ENCODE measurements around the gene MIGA2.

MIGA2 gene

DNA sequence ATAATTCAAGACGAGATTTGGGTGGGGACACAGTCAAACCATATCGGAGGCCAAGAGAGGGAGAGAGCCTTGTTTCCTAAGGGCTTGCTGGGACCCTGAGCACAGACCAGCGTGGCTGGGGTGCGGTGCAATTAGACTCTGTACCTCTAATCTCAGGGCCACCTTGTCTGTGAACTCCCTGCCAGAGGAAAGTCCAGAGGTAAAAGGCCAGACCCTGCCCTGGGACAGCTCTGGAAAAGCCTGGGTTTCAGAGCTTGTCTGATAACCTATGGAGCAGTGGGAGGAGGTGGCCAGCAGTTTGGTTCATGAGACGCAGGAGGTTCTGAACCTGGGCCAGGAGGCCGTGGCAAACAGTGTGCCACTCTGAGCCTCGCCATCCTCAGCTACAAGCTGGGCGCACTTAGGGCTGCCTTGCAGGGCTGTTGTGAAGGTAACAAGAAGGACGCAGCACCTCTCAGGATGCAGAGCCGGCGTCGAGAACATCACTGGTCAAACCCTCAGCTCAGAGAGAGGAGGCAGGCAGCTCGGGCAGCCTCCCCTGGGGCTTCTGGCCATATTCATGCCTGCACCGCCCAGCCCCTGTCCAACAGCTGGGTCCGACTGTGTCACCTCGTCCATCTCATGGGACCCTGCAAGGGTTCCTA, 39.7 kb downstream of the MIGA2 start:
- no peak for DNase-seq

DNA sequence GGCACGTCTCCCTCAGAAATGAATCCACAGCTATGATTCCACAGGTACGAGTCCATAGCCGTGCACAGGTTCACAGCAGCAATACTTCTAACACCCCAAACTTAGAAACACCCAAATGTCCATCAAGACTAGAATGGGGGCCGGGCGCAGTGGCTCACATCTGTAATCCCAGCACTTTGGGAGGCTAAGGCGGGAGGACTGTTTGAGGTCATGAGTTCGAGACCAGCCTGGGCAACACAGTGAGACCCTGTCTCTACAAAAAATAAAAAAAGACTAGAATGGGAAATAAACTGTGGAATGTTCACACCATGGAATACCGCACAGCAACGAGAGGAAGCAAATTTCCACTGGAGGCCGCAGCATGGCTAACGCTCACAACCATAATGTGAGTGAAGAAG, 40.2 kb downstream of the MIGA2 start:
- no peak for DNase-seq

DNA sequence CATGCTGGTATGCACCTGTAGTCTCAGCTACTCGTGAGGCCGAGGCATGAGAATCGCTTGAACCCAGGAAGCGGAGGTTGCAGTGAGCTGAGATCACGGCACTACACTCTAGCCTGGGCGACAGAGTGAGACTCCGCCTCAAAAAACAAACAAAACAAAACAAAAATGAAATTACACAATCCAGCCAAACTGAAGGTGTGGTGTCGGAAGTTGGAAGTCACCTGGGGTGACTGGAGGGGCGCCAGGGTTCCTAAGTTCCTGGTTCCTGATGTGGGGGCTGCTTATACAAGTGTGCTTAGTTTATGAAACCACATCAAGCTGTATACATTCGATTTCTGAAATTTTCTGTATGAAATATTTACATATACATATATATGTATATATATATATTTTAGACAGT, 40.8 kb downstream of the MIGA2 start:
- DNase-seq, result no peak

DNA sequence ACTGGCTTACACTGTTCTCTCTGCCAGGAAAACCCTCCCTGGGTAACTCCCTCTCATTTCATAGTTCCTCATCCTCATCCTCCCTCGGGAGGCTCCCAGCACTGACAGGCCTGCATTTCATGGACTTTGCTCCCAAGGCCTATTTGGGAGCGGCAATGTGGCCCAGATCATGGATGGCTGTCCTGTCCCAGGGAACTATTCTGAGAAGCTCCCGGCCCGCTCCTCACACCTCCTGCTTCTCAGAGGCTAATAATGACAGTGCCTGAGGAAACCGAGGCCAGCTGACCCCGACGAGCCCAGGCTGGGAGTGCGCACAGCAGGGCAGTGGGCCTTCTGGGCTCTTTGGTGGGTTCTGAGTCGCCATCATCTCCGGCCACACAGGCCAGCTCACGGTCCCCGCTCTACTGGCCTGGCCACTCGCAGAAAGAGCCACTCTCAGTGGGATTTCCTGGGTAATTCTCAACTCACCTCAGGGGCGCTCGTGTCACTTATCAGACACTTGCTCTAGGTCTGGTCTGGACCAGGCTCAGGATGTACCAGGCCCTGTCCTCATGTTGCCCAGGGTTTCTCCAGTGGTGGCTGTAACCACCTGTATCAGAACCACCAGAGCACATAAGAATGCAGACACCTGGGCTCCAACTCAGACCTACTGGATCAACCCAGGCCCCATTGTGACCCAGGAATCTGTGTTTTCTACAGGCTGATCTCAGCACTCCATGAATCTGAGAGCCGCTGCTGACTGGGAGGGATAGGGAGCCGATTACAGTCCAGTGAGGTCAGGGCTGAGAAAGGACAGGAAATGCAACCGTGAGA, 42.5 kb downstream of the MIGA2 start:
- no peak for DNase-seq

DNA sequence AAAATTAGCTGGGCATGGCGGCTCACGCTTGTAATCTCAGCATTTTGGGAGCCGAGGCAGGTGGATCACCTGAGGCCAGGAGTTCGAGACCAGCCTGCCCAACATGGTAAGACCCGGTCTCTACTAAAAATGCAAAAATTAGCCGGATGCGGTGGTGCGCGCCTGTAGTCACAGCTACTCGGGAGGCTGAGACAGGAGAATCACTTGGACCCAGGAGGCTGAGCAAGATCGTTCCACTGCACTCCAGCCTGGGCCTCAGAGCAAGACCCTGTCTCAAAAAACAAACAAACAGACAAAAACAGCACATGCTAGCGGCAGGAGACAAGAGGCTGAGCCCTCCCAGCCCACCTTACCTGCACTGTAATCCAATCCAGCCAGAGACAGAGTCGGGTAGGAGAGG, 43.4 kb downstream of the MIGA2 start:
- DNase-seq, result no peak

DNA sequence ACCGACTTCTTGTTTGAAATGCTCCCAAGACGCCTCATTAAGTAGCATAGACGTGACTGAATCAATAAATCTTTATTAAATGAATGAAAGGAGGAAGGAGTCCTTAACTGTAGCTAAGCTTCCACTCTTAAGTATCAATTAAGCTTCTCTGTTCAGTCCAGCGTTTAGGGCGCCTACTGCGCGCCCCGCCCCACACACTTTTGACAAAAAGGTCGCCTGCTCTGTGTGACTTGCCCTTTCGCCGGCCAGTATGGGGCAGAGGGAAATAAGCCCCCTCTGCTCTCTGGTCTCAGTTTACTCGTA, 43.8 kb downstream of the MIGA2 start:
- DNase-seq, result no peak

DNA sequence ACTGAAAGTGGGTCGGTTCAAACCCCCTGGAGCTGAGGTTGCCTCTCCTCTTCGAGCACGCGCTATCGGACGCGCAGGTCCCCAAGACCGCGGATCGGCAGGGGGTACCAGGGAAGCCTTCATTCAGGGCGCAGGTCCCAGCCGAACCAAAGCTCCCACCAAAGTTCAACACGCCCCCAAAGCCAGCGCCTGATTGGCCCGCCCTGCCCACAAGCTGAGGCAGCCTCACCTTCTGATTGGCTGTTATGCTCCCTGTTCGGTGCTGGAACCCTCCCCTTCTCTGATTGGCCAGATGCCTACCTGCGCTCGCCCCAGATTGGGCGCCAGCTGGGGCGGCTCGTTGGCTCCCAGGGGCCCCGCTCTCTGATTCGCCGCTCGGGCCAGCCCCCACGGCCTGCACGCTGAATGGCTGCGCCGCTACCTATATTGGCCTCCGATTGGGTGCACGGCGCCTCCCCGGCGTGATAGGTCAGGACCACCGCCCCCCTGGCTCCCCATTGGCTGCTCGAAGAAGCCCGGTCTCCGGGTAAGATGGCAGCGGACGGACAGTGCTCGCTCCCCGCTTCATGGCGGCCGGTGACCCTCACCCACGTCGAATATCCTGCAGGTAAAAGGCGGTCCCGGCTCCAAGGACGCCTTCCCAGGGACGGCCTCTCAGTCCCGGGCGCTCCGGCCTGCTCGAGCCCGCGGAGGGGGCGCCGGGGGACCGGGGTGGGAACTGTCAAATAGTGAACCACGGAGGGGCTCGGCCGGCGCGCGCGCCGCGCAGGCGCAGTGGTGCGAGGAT, 44.4 kb downstream of the MIGA2 start, which contains the start of gene DOLPP1:
Gene DOLPP1, plus strand, starts transcription at position 511 of the 787 bp plus-strand sequence. Its CDS starts 21 bp downstream, at position 532.
- DNase-seq, result peak; percentile 96 to 98 (median 97)

DNA sequence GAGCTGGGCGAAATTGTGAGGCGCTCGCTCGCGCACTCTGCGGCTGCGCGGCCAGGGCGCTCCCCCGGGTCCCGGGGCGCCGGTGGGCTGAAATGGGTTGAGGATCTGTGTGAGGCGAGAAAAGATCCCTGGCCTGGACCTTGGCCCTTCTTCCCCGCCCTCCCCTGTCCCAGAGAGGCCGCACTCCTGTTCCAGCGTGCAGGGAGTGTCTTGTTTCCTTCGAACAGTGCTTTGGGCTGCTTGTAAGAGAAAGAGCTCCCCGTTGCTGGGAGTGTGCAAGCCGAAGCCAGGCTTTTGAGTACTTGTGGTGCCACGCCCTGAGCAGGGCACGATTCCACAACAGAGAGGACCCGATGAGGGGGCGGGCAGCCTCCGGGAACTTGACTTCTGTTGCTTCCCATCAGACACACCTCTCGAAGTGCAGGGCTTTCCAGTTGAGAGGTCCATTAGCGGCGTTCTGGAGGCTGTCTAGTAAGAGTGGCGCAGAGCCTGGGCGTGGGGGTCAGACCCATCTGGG, 45.0 kb downstream of the MIGA2 start:
- no peak for DNase-seq

DNA sequence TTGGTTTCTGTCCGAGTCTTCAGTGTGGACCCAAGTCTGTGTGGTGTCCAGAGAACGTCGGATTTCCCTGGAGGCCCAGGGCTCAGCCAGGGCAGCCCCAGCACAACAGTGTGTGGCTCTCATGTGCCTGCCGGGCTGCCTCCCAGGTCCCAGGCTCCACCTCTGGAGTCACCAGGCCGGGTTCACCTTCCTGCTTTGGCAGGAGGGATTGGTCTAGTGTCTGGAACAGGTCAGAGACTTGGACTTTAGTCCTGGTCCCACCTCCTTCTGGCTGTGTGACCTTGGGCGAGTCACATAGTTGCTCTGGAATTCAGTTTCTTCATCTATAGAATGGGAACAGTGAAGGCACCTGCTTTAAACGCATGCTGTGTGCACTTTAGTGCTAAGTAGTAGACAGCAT, 47.7 kb downstream of the MIGA2 start:
- DNase-seq, result no peak

DNA sequence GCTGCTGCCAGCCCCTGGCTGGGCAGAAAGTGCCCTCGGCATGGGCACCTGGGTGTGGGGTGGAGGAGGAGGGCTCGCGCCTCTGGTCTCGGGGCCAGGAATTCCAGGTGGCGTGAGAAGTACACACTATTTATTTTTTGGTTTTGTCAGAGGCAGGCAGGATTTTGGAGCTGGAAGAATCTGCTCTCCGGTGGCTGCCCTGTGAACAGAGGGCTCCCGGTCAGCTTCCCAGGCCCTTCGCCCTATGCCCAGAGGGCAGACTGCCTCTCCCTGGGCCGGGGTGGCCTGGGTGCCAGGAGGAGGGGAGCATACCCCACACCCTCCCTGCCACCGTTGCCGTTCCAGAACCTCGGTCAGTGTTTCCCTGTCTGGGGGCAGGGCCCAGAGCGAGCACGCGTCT, 52.8 kb downstream of the MIGA2 start:
- DNase-seq, result no peak

DNA sequence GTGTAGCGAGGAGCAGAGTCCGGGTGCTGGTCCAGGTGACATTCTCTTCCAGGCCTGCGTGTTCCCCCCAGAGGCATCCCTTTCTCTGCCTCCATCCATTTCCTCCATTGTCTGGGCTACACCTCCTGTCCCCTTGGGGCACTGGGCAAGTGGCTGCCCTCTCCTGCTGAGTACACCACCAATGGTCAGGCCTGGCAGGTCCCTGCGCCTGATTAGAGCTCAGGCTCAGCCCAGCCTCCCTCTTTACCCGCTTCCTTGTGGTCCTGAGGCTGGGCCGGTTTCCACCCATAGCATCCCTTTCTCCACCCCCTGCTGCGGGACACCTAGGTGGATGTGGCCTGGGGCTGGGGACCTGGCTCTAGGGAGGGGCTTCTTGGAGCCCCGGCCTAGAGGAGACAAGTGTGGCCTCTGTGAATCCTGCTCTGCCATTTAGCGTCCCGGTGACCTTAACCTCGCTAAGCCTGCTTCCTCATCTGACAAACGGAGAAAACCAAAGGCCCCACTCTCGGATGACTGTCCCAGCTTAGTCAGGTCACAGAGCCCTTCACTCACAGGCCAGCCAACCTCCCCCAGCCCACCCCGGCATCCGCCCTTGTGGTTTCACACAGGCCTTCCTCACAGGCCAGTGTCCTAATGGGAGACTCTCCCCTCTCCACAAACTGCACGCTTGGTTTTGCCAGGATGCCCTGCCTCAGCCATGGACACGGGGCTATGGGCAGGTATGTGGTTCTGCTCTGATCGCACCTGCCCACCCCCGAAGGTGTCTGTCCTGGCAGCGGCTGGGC, 57.4 kb downstream of the MIGA2 start:
- no peak for DNase-seq

DNA sequence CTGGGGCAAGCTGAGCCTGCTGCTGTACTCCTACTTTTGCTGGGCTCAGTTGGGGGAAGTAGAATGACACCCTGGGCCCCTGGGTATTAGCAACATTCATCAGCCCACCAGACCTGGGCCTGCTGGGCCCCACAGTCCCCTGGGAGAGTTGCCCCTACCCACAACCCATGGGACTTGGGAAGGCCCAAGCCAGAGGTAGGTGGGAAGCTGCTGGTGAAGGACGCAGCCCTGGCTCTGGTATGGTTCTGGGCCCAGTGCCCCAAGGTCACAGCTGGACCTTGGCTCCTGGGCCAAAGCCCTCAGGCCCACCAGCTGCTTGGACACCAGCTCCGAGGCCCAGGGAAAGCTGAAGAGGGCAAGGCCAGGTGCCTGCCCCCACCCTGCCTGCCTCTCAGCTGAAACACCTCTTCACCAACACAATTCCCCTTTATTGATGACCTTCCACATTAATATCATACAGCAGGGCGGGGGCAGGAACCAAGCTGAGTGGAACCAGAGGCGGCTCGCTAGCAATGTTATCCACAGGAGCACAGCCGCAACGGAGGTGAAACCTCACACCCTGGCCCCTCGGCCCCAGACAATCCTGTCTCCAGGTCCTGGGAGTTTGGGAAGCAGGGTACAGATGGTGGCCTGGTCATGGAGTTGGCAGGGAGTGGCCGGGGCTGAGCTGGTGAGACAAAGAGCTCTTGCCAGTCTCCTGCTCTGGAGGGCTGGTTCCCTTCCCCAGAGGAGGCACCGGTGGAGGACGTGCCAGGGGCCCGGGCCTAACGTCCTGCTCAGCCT, 58.2 kb downstream of the MIGA2 start:
- DNase-seq, result no peak

DNA sequence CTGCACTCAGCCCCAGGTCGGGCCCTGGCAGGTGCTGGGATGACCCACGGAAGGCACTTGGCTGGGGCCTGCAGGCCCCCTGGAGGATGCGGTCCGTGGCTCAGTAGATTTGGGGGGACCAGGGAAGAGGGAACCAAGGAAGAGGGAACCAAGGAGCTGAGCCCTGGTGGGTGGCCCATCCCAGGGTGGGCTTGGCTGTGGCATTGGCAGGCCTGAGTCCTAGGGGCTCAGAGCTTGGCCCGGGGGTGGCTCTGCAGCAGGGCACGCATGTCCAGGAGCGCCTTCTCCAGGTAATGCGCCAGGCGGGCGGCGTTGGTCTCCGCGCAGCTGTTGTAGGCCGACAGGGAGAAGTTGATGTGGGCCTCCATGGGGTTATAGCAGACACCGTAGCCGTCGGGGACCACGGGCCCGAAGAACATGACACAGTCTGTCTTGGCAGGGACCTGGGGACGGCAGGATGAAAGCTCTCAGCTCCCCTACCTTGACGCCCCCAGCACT, 58.8 kb downstream of the MIGA2 start:
- no peak for DNase-seq

DNA sequence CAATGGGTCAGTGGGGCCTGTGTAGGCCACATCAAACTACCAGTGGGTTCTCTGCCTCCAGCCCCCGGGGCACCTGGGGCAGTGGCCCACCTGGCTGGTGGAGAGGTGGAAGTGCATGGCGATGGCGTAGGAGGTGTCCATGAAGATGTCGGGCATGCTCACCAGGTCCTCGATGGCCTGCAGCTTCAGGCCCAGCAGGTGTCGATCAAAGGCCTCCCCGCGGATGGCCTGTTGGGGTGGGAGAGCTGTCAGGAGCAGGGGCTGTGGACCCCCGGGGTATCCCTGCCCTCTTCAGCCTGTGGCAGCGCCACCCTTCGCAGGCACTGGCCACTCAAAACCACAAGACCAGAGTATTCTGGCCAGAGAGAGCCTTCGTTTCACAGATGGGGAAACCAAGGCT, 59.5 kb downstream of the MIGA2 start:
- no peak for DNase-seq

DNA sequence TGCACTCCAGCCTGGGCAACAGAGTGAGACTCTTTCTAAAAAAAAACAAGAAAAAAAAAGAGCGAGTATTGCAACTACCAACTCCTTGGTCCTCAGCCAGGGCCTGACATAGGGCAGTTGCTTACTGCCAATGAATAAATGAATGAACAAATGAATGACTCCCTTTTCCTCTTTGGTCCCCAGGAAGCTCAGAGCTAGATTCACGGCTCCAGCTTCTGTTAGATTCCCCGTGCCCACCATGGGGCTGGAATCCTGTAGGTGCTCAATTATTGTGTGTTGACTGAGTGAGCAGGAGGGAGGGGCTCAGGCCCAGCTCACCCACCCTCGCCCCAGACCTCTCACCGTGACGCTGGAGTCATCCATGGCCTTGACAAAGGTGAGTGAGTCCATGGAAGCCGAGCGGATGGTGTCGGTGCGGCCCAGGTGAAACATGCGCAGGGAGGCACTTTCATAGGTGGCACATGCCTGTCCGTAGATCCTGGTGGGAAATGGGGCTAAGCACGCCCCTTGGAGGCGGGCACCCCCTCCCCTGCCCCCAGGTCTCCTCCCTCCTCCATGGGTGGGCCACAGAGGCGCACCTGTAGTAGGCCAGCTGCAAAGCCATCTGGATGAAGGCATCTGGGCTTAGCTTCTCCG, 61.4 kb downstream of the MIGA2 start:
- no peak for DNase-seq

DNA sequence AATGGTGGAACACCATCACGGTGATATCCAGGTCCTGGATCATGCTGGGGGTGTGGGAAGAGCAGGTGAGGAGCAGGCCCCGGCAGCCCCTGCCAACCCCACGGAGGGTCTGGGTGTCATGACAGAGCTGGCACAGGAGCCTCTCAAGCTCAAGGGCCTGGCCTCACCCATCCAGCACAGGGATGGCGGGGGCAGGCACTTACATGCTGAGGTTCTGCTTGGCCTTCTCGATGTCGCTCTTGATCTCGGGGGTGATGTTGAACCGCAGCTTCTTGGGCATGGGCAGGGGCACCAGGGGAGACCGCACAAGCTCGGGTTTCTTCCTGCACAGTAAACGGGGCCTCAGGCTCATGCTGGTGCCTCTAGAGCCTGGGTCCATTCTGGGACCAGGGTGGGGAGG, 61.9 kb downstream of the MIGA2 start:
- no peak for DNase-seq

DNA sequence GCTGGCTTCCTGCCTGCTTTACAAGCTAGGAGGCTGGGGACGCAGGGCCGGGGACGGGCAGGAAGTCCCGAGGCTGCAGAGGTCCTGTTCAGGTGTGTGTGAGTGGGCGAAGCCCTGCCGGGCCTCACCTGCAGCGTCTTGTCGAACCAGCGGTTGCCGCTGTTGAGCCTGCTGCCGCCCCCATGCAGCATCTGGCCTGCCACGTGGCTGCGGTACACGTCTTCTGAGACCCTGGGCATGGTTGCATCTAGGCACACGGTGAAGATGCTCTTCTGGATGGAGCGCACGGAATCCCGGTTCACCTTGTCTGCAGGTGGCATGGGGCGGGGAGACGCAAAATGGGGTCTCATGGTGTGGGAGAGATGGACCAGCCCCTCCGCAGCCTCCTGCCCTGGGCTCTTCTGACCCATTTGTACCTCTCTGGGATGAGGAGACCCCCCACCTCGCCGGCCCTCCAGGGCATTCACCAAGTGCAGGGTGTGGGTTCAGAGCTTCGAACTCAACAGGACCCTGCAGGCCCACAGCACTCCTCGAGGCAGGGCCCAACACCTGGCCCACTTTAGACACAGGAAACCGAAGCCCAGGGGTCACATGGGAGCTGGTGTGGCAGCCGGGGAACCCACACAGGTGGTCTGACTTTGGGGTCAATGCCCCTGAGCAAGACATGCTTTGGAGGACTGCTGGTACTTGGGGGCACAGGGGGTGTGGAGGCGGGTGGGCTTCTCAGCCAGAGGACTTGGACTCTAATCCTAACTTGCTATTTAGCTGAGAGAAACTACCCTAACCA, 64.2 kb downstream of the MIGA2 start:
- no peak for DNase-seq

DNA sequence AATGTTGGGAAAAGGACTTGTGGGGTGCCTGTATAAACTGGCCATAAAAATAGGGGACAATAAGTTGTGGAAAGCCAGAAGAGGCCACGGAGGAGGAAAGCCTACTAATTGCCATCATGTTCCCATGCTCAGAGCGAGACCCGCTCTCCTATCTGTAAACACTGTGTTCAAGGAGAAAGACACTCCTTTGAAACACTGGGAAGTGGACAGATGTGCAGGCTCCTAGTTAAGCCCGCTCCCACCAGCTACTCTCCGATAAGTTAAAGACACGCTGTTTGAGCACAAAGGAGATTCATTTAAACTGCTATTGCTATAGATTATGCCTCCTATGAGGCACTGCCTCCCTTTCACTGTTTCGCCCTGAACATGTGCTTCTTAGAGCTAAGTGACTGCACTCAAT, 64.9 kb downstream of the MIGA2 start:
- no peak for DNase-seq

DNA sequence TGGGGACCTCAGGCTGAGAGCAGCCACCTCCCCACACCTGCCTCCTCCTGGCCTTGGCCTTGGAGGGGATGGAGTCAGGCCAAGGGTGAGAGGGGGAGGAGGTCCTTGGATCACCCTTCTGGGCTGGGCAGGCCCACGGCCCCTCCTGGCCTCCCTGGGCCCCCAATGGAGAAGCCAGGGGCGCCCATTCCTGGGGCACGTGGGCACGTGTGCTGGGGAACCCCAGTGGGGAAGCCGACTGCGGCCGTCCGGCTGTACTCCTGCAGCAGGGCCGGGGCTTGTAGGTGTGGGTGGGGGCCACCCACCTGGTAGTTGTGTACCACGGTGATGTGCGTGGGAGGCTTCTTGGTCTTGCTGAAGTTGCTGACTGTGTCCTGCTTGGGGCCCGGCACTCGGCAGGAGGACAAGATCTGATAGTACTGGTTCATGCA, 65.7 kb downstream of the MIGA2 start:
- DNase-seq, result no peak

DNA sequence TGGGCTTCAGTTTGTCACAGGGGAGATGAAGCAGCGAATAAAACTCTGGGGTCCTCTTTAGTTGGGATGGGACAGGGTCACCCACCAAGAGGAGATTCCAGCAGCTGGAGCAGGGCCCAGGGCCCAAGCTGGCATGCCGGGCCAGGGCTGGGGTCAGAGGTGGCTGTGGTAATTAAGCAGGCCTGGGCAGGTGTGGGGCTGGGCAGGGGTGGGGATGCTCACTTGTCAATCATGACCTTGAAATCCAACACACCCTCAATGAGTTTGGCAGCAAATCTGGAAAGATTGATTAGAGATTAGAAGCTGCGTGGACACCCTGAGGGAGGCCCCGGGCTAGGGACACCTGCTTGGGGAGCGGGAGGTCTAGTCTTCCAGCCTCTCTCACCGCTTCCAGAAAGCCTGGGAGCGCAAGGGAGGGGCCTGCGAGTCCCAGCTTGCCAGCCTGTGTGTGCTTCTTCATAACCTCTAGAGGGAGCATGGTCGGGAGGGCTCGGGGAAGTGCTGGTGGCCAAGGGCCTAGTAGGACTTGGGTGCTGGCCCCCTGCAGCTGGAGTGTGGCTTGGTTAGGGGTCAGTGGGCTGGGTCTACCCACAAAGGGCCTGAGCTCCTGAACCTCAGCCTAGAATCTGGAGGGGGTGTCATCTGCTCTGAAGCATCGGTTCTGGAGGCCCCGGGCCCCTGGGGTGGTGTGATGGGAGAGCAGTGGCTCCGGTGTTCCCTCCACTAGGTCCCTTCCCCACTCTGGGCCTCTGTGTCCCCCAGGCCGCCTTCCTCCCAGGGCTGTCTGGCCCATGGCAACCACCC, 66.6 kb downstream of the MIGA2 start:
- DNase-seq, result no peak
